Measurements from ENCODE around the gene CDCA5. TPM values are rescaled to one million over a fixed set of nuclear protein-coding genes. Genes with fewer than 3 reads are reported as not detected.

CDCA5 gene
- polyA plus RNA-seq, 1 of the 3 experiments (the other 2 are of a cell fraction) = 16.3 TPM

DNA sequence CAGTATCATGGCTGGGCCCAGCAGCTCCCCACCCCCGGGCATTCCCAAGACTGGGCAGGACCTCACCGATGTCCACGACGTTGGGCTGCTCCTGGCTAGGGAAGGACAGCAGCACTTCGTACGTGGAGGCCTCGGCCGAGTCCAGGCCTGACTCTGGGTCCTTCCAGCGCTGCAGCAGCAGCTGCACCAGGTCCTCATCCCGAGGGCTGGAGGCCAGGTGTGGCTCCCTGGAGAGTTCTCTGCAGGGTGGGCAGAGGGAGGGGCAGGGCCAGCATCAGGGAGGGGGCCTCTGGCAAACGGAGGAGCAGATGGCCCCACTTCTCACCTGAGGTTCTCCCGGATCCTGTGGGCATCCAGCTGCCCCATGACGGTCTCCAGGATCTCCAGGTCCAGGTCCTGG is 25.8 kb downstream of the CDCA5 start:
- H3K9me2 ChIP-seq = no peaks in the 10 kb centered on the region
- H2AFZ ChIP-seq (ENCODE audit: low read depth) = no peak overlapping the region
- no peaks in the 10 kb centered on the region for H3K79me2 ChIP-seq (ENCODE audit: insufficient read depth)
- no peaks in the 10 kb centered on the region for H3K4me1 ChIP-seq (ENCODE audit: control insufficient read depth in 1 of 2, insufficient read depth in 2 of 2, low read depth in 1 of 2, low read length in 1 of 2)
- H3K36me3 ChIP-seq (replicated peaks in 1 of 2; ENCODE audit: control insufficient read depth in 1 of 2, insufficient read depth in 2 of 2, low read length in 1 of 2) = no peaks in the 10 kb centered on the region
- no peaks in the 10 kb centered on the region for H3K27me3 ChIP-seq (ENCODE audit: insufficient read depth)
- no peaks in the 10 kb centered on the region for H4K20me1 ChIP-seq (ENCODE audit: insufficient read depth)
- CTCF ChIA-PET = interaction anchor here (1.1 kb wide), 1 partner anchor 44 kb away, joined by 6 read pairs; the partner anchor contains the start of gene ARL2
- peaks cover 3% of the 10 kb centered on the region for H3F3A ChIP-seq (replicated peaks; ENCODE audit: insufficient read depth)
- POLR2A ChIA-PET = no interaction called here
- no peak for TF ChIP-seq GATA2 (CRISPR knock-in tag; IDR thresholded peaks at IDR 0.05)
- TF ChIP-seq, protein P1, sequence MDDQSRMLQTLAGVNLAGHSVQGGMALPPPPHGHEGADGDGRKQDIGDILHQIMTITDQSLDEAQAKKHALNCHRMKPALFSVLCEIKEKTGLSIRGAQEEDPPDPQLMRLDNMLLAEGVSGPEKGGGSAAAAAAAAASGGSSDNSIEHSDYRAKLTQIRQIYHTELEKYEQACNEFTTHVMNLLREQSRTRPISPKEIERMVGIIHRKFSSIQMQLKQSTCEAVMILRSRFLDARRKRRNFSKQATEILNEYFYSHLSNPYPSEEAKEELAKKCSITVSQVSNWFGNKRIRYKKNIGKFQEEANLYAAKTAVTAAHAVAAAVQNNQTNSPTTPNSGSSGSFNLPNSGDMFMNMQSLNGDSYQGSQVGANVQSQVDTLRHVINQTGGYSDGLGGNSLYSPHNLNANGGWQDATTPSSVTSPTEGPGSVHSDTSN (IDR thresholded peaks at IDR 0.05) = no peak
- TF ChIP-seq NFIC (IDR thresholded peaks at IDR 0.05; ENCODE audit: borderline replicate concordance) = no peak
- TF ChIP-seq POLR2AphosphoS5 (IDR thresholded peaks at IDR 0.05; ENCODE audit: low read depth, low read length) = no peak
- TF ChIP-seq RCOR1 (IDR thresholded peaks at IDR 0.05; ENCODE audit: low read length) = no peak
- TF ChIP-seq MEF2A (IDR thresholded peaks at IDR 0.05; ENCODE audit: borderline replicate concordance, low read depth) = no peak
- TF ChIP-seq, protein P2, sequence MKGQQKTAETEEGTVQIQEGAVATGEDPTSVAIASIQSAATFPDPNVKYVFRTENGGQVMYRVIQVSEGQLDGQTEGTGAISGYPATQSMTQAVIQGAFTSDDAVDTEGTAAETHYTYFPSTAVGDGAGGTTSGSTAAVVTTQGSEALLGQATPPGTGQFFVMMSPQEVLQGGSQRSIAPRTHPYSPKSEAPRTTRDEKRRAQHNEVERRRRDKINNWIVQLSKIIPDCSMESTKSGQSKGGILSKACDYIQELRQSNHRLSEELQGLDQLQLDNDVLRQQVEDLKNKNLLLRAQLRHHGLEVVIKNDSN (IDR thresholded peaks at IDR 0.05; ENCODE audit: borderline replicate concordance, low read depth) = no peak
- no peak overlapping the region for H3K4me2 ChIP-seq
- H3K27ac ChIP-seq (ENCODE audit: low read depth in 2 of 2, low read length in 1 of 2) = no peak overlapping the region
- H3K9ac ChIP-seq = no peak overlapping the region
- H3K4me3 ChIP-seq (ENCODE audit: low read depth in 2 of 2, low read length in 1 of 2) = no peak overlapping the region
- DNase-seq = no peak
- 89% methylated on average over 3 of the region's 13 CpGs for WGBS (ENCODE audit: low lambda C conversion rate)
- no peaks in the 10 kb centered on the region for H3K9me3 ChIP-seq

DNA sequence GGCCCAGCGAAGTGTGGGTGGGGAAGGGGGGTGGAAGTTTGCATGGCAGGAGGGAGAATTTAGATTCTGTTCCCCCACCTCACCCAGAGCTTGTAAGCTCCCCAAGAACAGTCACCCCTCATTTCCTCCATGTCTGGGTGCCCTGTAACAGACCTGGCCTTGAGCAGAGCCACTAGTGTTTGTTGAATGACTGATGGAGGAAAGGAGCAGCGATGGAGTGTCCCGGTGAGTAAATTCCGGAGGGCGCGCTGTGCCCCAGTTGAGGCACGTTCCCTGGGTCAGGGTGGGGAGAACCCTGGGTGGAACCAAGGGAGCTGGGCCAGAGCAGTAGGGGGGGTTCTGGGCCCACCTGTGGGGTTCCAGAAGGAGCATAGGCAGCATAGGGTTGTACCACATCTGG is 26.3 kb downstream of the CDCA5 start:
- H3K36me3 ChIP-seq (replicated peaks in 1 of 2; ENCODE audit: control insufficient read depth in 1 of 2, insufficient read depth in 2 of 2, low read length in 1 of 2) = no peaks in the 10 kb centered on the region
- no peak overlapping the region for H3K4me2 ChIP-seq
- no peaks in the 10 kb centered on the region for H3K79me2 ChIP-seq (ENCODE audit: insufficient read depth)
- ChIA-PET CTCF (interaction anchor here (1.1 to 1.3 kb wide), 2 partner anchors 18 to 43 kb away, joined by 3 to 6 read pairs; partner anchors contain the start of gene ARL2), POLR2A (no interaction called here)
- WGBS (ENCODE audit: low lambda C conversion rate) = 85% methylated on average over 7 of the region's 7 CpGs
- no peak overlapping the region for H3K9ac ChIP-seq
- peaks cover 3% of the 10 kb centered on the region for H3F3A ChIP-seq (replicated peaks; ENCODE audit: insufficient read depth)
- TF ChIP-seq, protein P3, sequence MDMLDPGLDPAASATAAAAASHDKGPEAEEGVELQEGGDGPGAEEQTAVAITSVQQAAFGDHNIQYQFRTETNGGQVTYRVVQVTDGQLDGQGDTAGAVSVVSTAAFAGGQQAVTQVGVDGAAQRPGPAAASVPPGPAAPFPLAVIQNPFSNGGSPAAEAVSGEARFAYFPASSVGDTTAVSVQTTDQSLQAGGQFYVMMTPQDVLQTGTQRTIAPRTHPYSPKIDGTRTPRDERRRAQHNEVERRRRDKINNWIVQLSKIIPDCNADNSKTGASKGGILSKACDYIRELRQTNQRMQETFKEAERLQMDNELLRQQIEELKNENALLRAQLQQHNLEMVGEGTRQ (IDR thresholded peaks at IDR 0.05; ENCODE audit: borderline replicate concordance, low read depth, low read length) = no peak
- TF ChIP-seq CHD2 (IDR thresholded peaks at IDR 0.05; ENCODE audit: low read length, partially characterized antibody) = no peak
- TF ChIP-seq, protein P4, sequence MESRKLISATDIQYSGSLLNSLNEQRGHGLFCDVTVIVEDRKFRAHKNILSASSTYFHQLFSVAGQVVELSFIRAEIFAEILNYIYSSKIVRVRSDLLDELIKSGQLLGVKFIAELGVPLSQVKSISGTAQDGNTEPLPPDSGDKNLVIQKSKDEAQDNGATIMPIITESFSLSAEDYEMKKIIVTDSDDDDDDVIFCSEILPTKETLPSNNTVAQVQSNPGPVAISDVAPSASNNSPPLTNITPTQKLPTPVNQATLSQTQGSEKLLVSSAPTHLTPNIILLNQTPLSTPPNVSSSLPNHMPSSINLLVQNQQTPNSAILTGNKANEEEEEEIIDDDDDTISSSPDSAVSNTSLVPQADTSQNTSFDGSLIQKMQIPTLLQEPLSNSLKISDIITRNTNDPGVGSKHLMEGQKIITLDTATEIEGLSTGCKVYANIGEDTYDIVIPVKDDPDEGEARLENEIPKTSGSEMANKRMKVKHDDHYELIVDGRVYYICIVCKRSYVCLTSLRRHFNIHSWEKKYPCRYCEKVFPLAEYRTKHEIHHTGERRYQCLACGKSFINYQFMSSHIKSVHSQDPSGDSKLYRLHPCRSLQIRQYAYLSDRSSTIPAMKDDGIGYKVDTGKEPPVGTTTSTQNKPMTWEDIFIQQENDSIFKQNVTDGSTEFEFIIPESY (IDR thresholded peaks at IDR 0.05; ENCODE audit: borderline replicate concordance, low read depth) = no peak
- no peak for TF ChIP-seq GABPA (IDR thresholded peaks at IDR 0.05; ENCODE audit: low read depth)
- TF ChIP-seq NFIC (IDR thresholded peaks at IDR 0.05; ENCODE audit: borderline replicate concordance) = no peak
- no peaks in the 10 kb centered on the region for H3K9me2 ChIP-seq
- no peaks in the 10 kb centered on the region for H3K9me3 ChIP-seq
- H3K4me1 ChIP-seq (ENCODE audit: control insufficient read depth in 1 of 2, insufficient read depth in 2 of 2, low read depth in 1 of 2, low read length in 1 of 2) = no peaks in the 10 kb centered on the region
- no peak for DNase-seq
- H3K4me3 ChIP-seq (ENCODE audit: low read depth in 2 of 2, low read length in 1 of 2) = no peak overlapping the region
- H3K27me3 ChIP-seq (ENCODE audit: insufficient read depth) = no peaks in the 10 kb centered on the region
- no peak overlapping the region for H2AFZ ChIP-seq (ENCODE audit: low read depth)
- H4K20me1 ChIP-seq (ENCODE audit: insufficient read depth) = no peaks in the 10 kb centered on the region
- no peak overlapping the region for H3K27ac ChIP-seq (ENCODE audit: low read depth in 2 of 2, low read length in 1 of 2)

Data from SK-N-SH (cell line).